ENCODE data around the gene PTPRK. TPM values are rescaled to one million over a fixed set of nuclear protein-coding genes. Genes with fewer than 3 reads are reported as not detected.

PTPRK gene
- total and polyA plus RNA-seq, 2 donors (not counting 1 experiment from before 2014, with no cell fraction given): 19.4 to 75.5 TPM

- Histone ChIP-seq H3K4me3 (replicated peaks in 1 of 4; ENCODE audit: control extremely low read depth in 1 of 4, insufficient read depth in 1 of 4, low read depth in 3 of 4, low read length in 4 of 4) (no peak overlapping the region), H3K4me1 (ENCODE audit: control insufficient read depth, extremely low read depth, insufficient read depth, low read length) (no peaks in the 10 kb centered on the region), H3K79me2 (ENCODE audit: control insufficient read depth, insufficient read depth, low read length) (no peaks in the 10 kb centered on the region), H3K9ac (ENCODE audit: insufficient read depth, low read length) (no peak overlapping the region), H3K4me2 (ENCODE audit: extremely low read depth, insufficient read depth, low read length) (no peak overlapping the region), H3K27ac (ENCODE audit: insufficient read depth, low read length) (no peak overlapping the region), H3K27me3 (ENCODE audit: control insufficient read depth, insufficient read depth, low read length) (no peaks in the 10 kb centered on the region), H4K20me1 (ENCODE audit: control insufficient read depth, extremely low read depth, insufficient read depth, low read length) (no peaks in the 10 kb centered on the region), H3K36me3 (ENCODE audit: control insufficient read depth, insufficient read depth, low read length) (no peaks in the 10 kb centered on the region), H2AFZ (ENCODE audit: low read length) (no peak overlapping the region), H3K9me3 (ENCODE audit: control insufficient read depth, insufficient read depth, low read depth, low read length) (no peaks in the 10 kb centered on the region)
- no peak for DNase-seq (ENCODE audit: low read depth in 2 of 2)
- TF ChIP-seq CTCF (conservative IDR thresholded peaks at IDR 0.05 in 1 of 2, IDR thresholded peaks at IDR 0.05 in 1 of 2; ENCODE audit: low read depth in 1 of 2, low read length in 2 of 2) (no peak), EZH2 (IDR thresholded peaks at IDR 0.05; ENCODE audit: low read length, missing control alignments) (no peak)
Measured at GRCh38 chr6:127997496-127998164, 522.8 kb downstream of the PTPRK start.

- H2AFZ ChIP-seq (ENCODE audit: low read length): no peak overlapping the region
Measured at GRCh38 chr6:127996925-127997324, 523.5 kb downstream of the PTPRK start.

GRCh38 chr6:127992144-127992543 lies 528.3 kb downstream of the PTPRK start:
- H3K79me2 ChIP-seq (ENCODE audit: control insufficient read depth, insufficient read depth, low read length): no peaks in the 10 kb centered on the region
- no peaks in the 10 kb centered on the region for H3K4me1 ChIP-seq (ENCODE audit: control insufficient read depth, extremely low read depth, insufficient read depth, low read length)
- no peaks in the 10 kb centered on the region for H3K27me3 ChIP-seq (ENCODE audit: control insufficient read depth, insufficient read depth, low read length)
- H4K20me1 ChIP-seq (ENCODE audit: control insufficient read depth, extremely low read depth, insufficient read depth, low read length): no peaks in the 10 kb centered on the region
- H3K36me3 ChIP-seq (ENCODE audit: control insufficient read depth, insufficient read depth, low read length): no peaks in the 10 kb centered on the region
- TF ChIP-seq EZH2 (IDR thresholded peaks at IDR 0.05; ENCODE audit: low read length, missing control alignments): no peak
- TF ChIP-seq CTCF (conservative IDR thresholded peaks at IDR 0.05 in 1 of 2, IDR thresholded peaks at IDR 0.05 in 1 of 2; ENCODE audit: low read depth in 1 of 2, low read length in 2 of 2): no peak
- H3K4me2 ChIP-seq (ENCODE audit: extremely low read depth, insufficient read depth, low read length): no peak overlapping the region
- H2AFZ ChIP-seq (ENCODE audit: low read length): no peak overlapping the region
- no peak for DNase-seq (ENCODE audit: low read depth in 2 of 2)
- H3K27ac ChIP-seq (ENCODE audit: insufficient read depth, low read length): no peak overlapping the region
- H3K9me3 ChIP-seq (ENCODE audit: control insufficient read depth, insufficient read depth, low read depth, low read length): no peaks in the 10 kb centered on the region
- no peak overlapping the region for H3K9ac ChIP-seq (ENCODE audit: insufficient read depth, low read length)
- no peak overlapping the region for H3K4me3 ChIP-seq (replicated peaks in 1 of 4; ENCODE audit: control extremely low read depth in 1 of 4, insufficient read depth in 1 of 4, low read depth in 3 of 4, low read length in 4 of 4)

More at GRCh38 chr6:127996925-127997324, 523.5 kb downstream of the PTPRK start:
- Histone ChIP-seq H3K4me1 (ENCODE audit: control insufficient read depth, extremely low read depth, insufficient read depth, low read length) (no peaks in the 10 kb centered on the region), H3K79me2 (ENCODE audit: control insufficient read depth, insufficient read depth, low read length) (no peaks in the 10 kb centered on the region), H3K36me3 (ENCODE audit: control insufficient read depth, insufficient read depth, low read length) (no peaks in the 10 kb centered on the region), H3K9ac (ENCODE audit: insufficient read depth, low read length) (no peak overlapping the region), H3K4me3 (replicated peaks in 1 of 4; ENCODE audit: control extremely low read depth in 1 of 4, insufficient read depth in 1 of 4, low read depth in 3 of 4, low read length in 4 of 4) (no peak overlapping the region), H3K9me3 (ENCODE audit: control insufficient read depth, insufficient read depth, low read depth, low read length) (no peaks in the 10 kb centered on the region), H4K20me1 (ENCODE audit: control insufficient read depth, extremely low read depth, insufficient read depth, low read length) (no peaks in the 10 kb centered on the region), H3K27ac (ENCODE audit: insufficient read depth, low read length) (no peak overlapping the region), H3K27me3 (ENCODE audit: control insufficient read depth, insufficient read depth, low read length) (no peaks in the 10 kb centered on the region), H3K4me2 (ENCODE audit: extremely low read depth, insufficient read depth, low read length) (no peak overlapping the region)
- DNase-seq (ENCODE audit: low read depth in 2 of 2): no peak
- no peak for TF ChIP-seq CTCF (conservative IDR thresholded peaks at IDR 0.05 in 1 of 2, IDR thresholded peaks at IDR 0.05 in 1 of 2; ENCODE audit: low read depth in 1 of 2, low read length in 2 of 2)
- no peak for TF ChIP-seq EZH2 (IDR thresholded peaks at IDR 0.05; ENCODE audit: low read length, missing control alignments)

Measured in fibroblast of lung (primary cell).